Fibroblast of skin of abdomen (primary cell): ENCODE measurements around the gene PCP2.

Experiments
- DNase-seq: peaks from one replicate; pipeline ENCODE4 v3.0.0-alpha.2; 2013

The PCP2 gene

GRCh38 chr19:7596211-7596937 lies 37.1 kb downstream of the PCP2 start:
- DNase-seq, result no peak

- DNase-seq, result peak; percentile 24
Observed at GRCh38 chr19:7595466-7596133, 37.9 kb downstream of the PCP2 start, which contains the start of gene CAMSAP3. Gene CAMSAP3, plus strand, starts transcription at chr19:7595863. Its CDS starts 140 bp downstream, at chr19:7596003.

- no peak for DNase-seq
Observed at GRCh38 chr19:7590256-7590655, 43.3 kb downstream of the PCP2 start.

GRCh38 chr19:7589822-7590221 lies 43.7 kb downstream of the PCP2 start:
- DNase-seq, result no peak

- DNase-seq, result no peak
Observed at GRCh38 chr19:7582446-7582845, 51.1 kb downstream of the PCP2 start.
